AG04449 (cell line): ENCODE data around the gene ABCA9.

Source experiments
- CTCF ChIA-PET: fragments of 350-600 bp; formaldehyde crosslinking; extraction: SDS; loops from one replicate; lab custom pipeline; 2021; ENCODE audit warnings: antibody characterized with exemption; lab: Yijun Ruan, JAX
- POLR2A ChIA-PET: fragments of 400-600, 350-600 bp; formaldehyde crosslinking; extraction: SDS; loops from one replicate; lab custom pipeline; 2020; ENCODE audit warnings: antibody characterized with exemption, inconsistent platforms; lab: Yijun Ruan, JAX
- DNase-seq: peaks from one replicate; pipeline ENCODE4 v3.0.0-alpha.2; 2010; ENCODE audit warnings: low read depth, low spot score
- H3K4me3 ChIP-seq: 2 replicates; pipeline ENCODE4 v1.5.1; 2011; ENCODE audit warnings: low read depth, mild to moderate bottlenecking, control low read depth, low read length
- TF ChIP-seq, protein P1 (sequence below): IDR thresholded peaks from one replicate; pipeline ENCODE4 v1.5.1; 2011; ENCODE audit warnings: mild to moderate bottlenecking, moderate library complexity, low read length, control low read depth, inconsistent platforms; ENCODE audit not compliant: insufficient read depth; ENCODE audit errors: missing control alignments

ABCA9 gene, protein sequence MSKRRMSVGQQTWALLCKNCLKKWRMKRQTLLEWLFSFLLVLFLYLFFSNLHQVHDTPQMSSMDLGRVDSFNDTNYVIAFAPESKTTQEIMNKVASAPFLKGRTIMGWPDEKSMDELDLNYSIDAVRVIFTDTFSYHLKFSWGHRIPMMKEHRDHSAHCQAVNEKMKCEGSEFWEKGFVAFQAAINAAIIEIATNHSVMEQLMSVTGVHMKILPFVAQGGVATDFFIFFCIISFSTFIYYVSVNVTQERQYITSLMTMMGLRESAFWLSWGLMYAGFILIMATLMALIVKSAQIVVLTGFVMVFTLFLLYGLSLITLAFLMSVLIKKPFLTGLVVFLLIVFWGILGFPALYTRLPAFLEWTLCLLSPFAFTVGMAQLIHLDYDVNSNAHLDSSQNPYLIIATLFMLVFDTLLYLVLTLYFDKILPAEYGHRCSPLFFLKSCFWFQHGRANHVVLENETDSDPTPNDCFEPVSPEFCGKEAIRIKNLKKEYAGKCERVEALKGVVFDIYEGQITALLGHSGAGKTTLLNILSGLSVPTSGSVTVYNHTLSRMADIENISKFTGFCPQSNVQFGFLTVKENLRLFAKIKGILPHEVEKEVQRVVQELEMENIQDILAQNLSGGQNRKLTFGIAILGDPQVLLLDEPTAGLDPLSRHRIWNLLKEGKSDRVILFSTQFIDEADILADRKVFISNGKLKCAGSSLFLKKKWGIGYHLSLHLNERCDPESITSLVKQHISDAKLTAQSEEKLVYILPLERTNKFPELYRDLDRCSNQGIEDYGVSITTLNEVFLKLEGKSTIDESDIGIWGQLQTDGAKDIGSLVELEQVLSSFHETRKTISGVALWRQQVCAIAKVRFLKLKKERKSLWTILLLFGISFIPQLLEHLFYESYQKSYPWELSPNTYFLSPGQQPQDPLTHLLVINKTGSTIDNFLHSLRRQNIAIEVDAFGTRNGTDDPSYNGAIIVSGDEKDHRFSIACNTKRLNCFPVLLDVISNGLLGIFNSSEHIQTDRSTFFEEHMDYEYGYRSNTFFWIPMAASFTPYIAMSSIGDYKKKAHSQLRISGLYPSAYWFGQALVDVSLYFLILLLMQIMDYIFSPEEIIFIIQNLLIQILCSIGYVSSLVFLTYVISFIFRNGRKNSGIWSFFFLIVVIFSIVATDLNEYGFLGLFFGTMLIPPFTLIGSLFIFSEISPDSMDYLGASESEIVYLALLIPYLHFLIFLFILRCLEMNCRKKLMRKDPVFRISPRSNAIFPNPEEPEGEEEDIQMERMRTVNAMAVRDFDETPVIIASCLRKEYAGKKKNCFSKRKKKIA (N-terminal part only)

GRCh38 chr17:69060822-69061221 is at the start of gene ABCA9:
ABCA9 (minus strand) TSS chr17:69060927; CDS start chr17:69051126, 9,801 bp downstream.
- DNase-seq: peak; percentile 42
- H3K4me3 ChIP-seq: no peak within 1 kb of the TSS
- ChIA-PET POLR2A (no interaction called here), CTCF (no interaction called here)
- TF ChIP-seq, protein P1, sequence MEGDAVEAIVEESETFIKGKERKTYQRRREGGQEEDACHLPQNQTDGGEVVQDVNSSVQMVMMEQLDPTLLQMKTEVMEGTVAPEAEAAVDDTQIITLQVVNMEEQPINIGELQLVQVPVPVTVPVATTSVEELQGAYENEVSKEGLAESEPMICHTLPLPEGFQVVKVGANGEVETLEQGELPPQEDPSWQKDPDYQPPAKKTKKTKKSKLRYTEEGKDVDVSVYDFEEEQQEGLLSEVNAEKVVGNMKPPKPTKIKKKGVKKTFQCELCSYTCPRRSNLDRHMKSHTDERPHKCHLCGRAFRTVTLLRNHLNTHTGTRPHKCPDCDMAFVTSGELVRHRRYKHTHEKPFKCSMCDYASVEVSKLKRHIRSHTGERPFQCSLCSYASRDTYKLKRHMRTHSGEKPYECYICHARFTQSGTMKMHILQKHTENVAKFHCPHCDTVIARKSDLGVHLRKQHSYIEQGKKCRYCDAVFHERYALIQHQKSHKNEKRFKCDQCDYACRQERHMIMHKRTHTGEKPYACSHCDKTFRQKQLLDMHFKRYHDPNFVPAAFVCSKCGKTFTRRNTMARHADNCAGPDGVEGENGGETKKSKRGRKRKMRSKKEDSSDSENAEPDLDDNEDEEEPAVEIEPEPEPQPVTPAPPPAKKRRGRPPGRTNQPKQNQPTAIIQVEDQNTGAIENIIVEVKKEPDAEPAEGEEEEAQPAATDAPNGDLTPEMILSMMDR: no peak

DNA sequence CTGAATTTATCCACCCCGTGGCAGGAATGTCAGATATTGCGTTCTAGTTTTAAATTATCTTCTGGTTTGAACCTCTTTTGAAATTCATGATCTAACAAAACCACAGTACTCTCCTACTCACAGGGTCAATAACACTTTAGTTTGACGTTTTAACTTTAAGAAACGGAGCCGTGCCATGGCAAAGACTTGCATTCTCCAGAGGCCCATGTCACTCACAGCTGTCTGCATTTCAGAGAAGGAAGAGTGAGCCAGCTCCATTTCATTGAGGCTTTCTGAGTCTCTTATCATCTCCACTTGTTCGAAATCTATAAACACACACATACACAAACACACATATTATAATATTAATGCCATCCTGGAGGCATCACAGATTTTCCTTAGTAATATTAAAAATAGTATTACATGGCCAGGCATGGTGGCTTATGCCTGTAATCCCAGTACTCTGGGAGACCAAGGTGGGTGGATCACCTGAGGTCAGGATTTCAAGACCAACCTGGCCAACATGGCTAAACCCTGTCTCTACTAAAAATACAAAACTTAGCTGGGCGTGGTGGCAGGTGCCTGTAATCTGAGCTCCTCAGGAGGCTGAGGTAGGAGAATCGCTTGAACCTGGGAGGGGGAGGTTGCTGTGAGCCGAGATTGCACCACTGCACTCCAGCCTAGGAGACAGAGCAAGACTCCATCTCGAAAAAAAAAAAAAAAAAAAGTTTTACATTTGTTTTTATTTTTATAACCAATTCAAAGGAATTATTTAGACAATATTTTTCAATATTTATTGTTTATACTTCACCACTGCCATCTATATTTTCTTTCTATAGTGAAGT is 45.4 kb upstream of the ABCA9 start:
- CTCF ChIA-PET: no interaction called here
- TF ChIP-seq, protein P1: no peak
- POLR2A ChIA-PET: no interaction called here

GRCh38 chr17:69103557-69104233 is 43.0 kb upstream of the ABCA9 start:
- POLR2A ChIA-PET: no interaction called here
- DNase-seq: no peak
- no peak overlapping the region for H3K4me3 ChIP-seq
- TF ChIP-seq, protein P1: no peak
- CTCF ChIA-PET: interaction anchor here (0.8 kb wide), 1 partner anchor 19 kb away, joined by 3 read pairs; no protein-coding TSS in a partner anchor

More for the DNA sequence above, 45.4 kb upstream of the ABCA9 start:
- DNase-seq: no peak
- H3K4me3 ChIP-seq: no peak overlapping the region

DNA sequence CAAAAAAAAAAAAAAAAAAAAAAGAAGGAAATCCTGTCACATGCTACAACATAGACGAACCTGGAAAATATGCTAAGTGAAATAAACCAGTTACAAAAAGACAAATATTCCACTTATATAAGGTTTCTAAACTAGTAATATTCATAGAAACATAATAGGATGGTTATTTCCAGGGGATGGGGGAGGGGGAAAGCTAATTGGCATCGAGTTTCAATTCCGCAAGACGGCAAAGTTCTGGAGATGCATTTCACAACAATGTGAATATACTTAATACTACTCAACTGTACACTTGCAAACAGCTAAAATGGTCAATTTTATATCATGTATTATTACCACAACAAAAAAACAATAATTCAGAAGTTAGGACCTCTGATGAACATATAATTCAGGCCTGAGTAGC is 37.9 kb upstream of the ABCA9 start:
- CTCF ChIA-PET: no interaction called here
- POLR2A ChIA-PET: no interaction called here
- H3K4me3 ChIP-seq: no peak overlapping the region
- TF ChIP-seq, protein P1: no peak
- DNase-seq: no peak

GRCh38 chr17:69096541-69096940 is 35.8 kb upstream of the ABCA9 start:
- TF ChIP-seq, protein P1: no peak
- no peak overlapping the region for H3K4me3 ChIP-seq
- CTCF ChIA-PET: no interaction called here
- DNase-seq: no peak
- POLR2A ChIA-PET: no interaction called here
